ENCODE measurements around the gene ZC2HC1B. TPM values are rescaled to one million over a fixed set of nuclear protein-coding genes. Genes with fewer than 3 reads are reported as not detected.
A peak's percentile ranks its signal among the peaks of the same experiment; 100 is the strongest.

Gene ZC2HC1B
- total RNA-seq, 1 donor from 2014 or later, result not detected

DNA sequence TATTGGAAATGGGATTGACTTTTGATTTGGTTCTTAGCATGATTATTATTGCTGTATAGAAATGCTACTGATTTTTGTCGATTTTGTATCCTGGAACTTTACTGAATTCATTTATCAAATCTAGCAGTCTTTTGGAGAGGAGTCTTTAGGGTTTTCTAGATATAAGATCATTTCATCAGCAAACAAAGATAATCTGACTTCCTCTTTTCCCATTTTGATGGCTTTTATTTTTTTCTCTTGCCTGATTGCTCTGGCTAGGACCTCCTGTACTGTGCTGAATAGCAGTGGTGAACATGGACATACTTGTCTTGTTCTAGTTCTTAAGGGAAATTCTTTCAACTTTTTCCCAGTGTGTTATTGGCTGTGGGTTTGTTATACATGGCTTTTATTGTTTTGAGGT lies 64.6 kb downstream of the ZC2HC1B start:
- peaks cover 18% of the 10 kb centered on the region for H3K36me3 Mint-ChIP-seq (ENCODE audit: low read depth)
- peaks cover 2% of the 10 kb centered on the region for H3K27me3 Mint-ChIP-seq (ENCODE audit: low read depth)
- no peak for DNase-seq (ENCODE audit: low spot score)
- H3K4me1 Mint-ChIP-seq (ENCODE audit: low read depth), result no peaks in the 10 kb centered on the region
- H3K4me3 Mint-ChIP-seq (ENCODE audit: unreplicated experiment), result no peak overlapping the region
- H3K27ac Mint-ChIP-seq (ENCODE audit: unreplicated experiment), result no peak overlapping the region
- TF ChIP-seq, protein P1, sequence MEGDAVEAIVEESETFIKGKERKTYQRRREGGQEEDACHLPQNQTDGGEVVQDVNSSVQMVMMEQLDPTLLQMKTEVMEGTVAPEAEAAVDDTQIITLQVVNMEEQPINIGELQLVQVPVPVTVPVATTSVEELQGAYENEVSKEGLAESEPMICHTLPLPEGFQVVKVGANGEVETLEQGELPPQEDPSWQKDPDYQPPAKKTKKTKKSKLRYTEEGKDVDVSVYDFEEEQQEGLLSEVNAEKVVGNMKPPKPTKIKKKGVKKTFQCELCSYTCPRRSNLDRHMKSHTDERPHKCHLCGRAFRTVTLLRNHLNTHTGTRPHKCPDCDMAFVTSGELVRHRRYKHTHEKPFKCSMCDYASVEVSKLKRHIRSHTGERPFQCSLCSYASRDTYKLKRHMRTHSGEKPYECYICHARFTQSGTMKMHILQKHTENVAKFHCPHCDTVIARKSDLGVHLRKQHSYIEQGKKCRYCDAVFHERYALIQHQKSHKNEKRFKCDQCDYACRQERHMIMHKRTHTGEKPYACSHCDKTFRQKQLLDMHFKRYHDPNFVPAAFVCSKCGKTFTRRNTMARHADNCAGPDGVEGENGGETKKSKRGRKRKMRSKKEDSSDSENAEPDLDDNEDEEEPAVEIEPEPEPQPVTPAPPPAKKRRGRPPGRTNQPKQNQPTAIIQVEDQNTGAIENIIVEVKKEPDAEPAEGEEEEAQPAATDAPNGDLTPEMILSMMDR (IDR thresholded peaks at IDR 0.05), result no peak
- H3K9me3 Mint-ChIP-seq (ENCODE audit: low read depth), result peaks cover 34% of the 10 kb centered on the region

DNA sequence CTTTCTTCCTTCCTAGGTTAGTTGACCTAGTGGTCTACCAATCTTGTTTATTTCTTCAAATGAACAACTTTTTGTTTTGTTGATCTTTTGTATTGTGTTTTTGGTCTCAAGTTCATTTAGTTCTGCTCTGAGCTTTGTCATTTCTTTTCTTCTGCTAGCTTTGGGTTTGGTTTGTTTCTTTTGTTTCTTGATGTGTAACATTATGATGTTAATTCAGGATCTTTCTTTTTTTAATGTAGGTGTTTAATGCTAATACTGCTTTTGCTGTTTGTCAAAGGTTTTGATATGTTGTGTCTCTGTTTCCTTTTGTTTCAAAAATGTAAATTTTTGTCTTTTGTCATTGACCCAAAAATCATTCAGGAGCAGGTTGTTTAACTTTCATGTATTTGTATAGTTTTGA lies 65.7 kb downstream of the ZC2HC1B start:
- H3K36me3 Mint-ChIP-seq (ENCODE audit: low read depth), result peaks cover 18% of the 10 kb centered on the region

DNA sequence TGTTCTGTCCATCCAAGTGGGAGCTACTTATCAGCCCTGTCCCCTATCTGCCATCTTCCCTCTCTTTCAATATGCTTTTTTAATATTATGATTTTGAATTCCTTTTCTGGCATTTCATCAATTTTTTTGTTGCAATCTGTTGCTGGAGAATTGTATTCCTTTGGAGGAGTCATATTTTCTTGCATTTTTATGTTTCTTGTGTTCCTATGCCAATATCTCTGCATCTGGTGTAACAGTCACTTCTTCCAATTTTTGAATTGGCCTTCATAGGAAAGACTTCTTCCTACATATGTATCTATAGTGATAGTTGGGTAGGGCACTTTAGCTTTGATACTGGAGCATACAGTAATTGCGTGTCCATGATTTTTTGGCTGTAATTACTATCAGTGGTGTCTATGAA lies 70.1 kb downstream of the ZC2HC1B start:
- no peaks in the 10 kb centered on the region for H3K4me1 Mint-ChIP-seq (ENCODE audit: low read depth)
- H3K27ac Mint-ChIP-seq (ENCODE audit: unreplicated experiment), result peak overlapping the region; percentile 9
- no peak for DNase-seq (ENCODE audit: low spot score)
- TF ChIP-seq, protein P1 (IDR thresholded peaks at IDR 0.05), result no peak
- peaks cover 18% of the 10 kb centered on the region for H3K36me3 Mint-ChIP-seq (ENCODE audit: low read depth)
- H3K4me3 Mint-ChIP-seq (ENCODE audit: unreplicated experiment), result no peak overlapping the region
- H3K9me3 Mint-ChIP-seq (ENCODE audit: low read depth), result peaks cover 23% of the 10 kb centered on the region
- H3K27me3 Mint-ChIP-seq (ENCODE audit: low read depth), result peaks cover 2% of the 10 kb centered on the region

More for the DNA sequence above, 65.7 kb downstream of the ZC2HC1B start:
- Mint-ChIP-seq H3K27me3 (ENCODE audit: low read depth) (peaks cover 2% of the 10 kb centered on the region), H3K27ac (ENCODE audit: unreplicated experiment) (no peak overlapping the region), H3K4me1 (ENCODE audit: low read depth) (no peaks in the 10 kb centered on the region), H3K4me3 (ENCODE audit: unreplicated experiment) (no peak overlapping the region), H3K9me3 (ENCODE audit: low read depth) (peaks cover 34% of the 10 kb centered on the region)
- DNase-seq (ENCODE audit: low spot score), result no peak
- TF ChIP-seq, protein P1 (IDR thresholded peaks at IDR 0.05), result no peak

DNA sequence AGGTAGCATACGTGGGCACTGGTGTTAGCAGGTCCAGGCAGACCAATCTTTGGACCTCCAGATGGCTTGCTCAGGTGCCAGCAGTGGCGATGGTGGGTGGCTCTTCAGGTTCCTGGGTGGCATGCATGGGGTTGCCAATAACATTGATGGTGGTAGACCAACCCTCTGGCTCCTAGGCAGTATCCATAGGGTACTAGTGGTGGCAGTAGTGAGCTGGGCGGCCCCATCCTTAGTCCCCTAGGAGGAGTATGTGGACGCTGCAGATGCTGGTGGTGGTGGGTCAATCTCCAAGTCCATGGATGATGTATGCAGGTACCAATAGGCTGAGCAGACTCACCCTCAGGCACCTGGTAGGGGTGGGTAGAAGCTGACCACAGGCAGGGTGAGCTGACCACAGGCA lies 70.6 kb downstream of the ZC2HC1B start:
- no peak for DNase-seq (ENCODE audit: low spot score)
- H3K27me3 Mint-ChIP-seq (ENCODE audit: low read depth), result peaks cover under 1% of the 10 kb centered on the region
- peaks cover 14% of the 10 kb centered on the region for H3K36me3 Mint-ChIP-seq (ENCODE audit: low read depth)
- TF ChIP-seq, protein P1 (IDR thresholded peaks at IDR 0.05), result no peak
- H3K4me1 Mint-ChIP-seq (ENCODE audit: low read depth), result no peaks in the 10 kb centered on the region
- H3K27ac Mint-ChIP-seq (ENCODE audit: unreplicated experiment), result no peak overlapping the region
- no peak overlapping the region for H3K4me3 Mint-ChIP-seq (ENCODE audit: unreplicated experiment)
- H3K9me3 Mint-ChIP-seq (ENCODE audit: low read depth), result peaks cover 18% of the 10 kb centered on the region

DNA sequence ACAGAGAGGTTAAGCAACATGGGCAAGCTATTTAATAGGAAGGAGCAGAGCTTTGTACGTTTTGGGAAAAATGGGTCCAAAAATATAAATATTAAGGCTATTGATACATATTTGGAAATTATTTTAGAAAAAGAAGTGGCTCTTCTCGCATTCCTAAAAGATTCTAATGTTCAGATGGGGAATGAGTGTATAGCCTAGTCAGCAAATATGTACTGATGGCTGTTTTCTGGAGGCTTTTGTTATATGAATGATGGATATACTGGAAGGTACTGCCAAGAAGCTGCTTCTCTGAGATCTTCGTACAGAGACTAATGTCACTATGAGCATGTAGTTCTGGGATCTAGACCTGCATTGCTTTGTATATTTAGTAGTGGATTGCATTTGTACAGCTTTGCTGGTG lies 72.1 kb downstream of the ZC2HC1B start:
- no peaks in the 10 kb centered on the region for H3K4me1 Mint-ChIP-seq (ENCODE audit: low read depth)
- H3K9me3 Mint-ChIP-seq (ENCODE audit: low read depth), result peaks cover 12% of the 10 kb centered on the region
- H3K27me3 Mint-ChIP-seq (ENCODE audit: low read depth), result no peaks in the 10 kb centered on the region
- H3K4me3 Mint-ChIP-seq (ENCODE audit: unreplicated experiment), result no peak overlapping the region
- no peak overlapping the region for H3K27ac Mint-ChIP-seq (ENCODE audit: unreplicated experiment)
- H3K36me3 Mint-ChIP-seq (ENCODE audit: low read depth), result peaks cover 6% of the 10 kb centered on the region
- no peak for DNase-seq (ENCODE audit: low spot score)
- TF ChIP-seq, protein P1 (IDR thresholded peaks at IDR 0.05), result no peak

Measured in chondrocyte (in vitro differentiated cells).